HepG2 (cell line): ENCODE measurements around the gene DNASE2. TPM values are rescaled to one million over a fixed set of nuclear protein-coding genes. Genes with fewer than 3 reads are reported as not detected.

Experiments
- ARID4A ChIP-seq: sonication (generic); formaldehyde crosslinking; IDR thresholded peaks from 2 replicates; pipeline ENCODE4 v1.5.0; 2020; ENCODE audit warnings: mild to moderate bottlenecking, missing genetic modification reagents, borderline replicate concordance
- CBX2 ChIP-seq, 2 experiments: fragments of 200-600 bp in 1 of 2; sonication (generic); formaldehyde crosslinking in 1 of 2; IDR thresholded peaks; 2 replicates each; pipeline versions ENCODE4 v1.7.0 to v1.8.1; 2018 to 2022; ENCODE audit warnings: low read depth in 2 of 2, low read length in 1 of 2, mild to moderate bottlenecking in 1 of 2, missing genetic modification reagents in 1 of 2
- CERS6 ChIP-seq: sonication (generic); formaldehyde crosslinking; IDR thresholded peaks from 2 replicates; pipeline ENCODE4 v1.5.0; 2020; ENCODE audit warnings: missing genetic modification reagents
- GATAD1 ChIP-seq: IDR thresholded peaks from 2 replicates; pipeline ENCODE4 v1.6.1; 2016; ENCODE audit warnings: missing genetic modification reagents, missing compliant biosample characterization
- HHEX ChIP-seq: IDR thresholded peaks from 2 replicates; pipeline ENCODE4 v1.6.1; 2016; ENCODE audit warnings: control low read depth
- IRF1 ChIP-seq: sonication (generic); formaldehyde crosslinking; IDR thresholded peaks from 2 replicates; pipeline ENCODE4 v1.4.0; 2020; ENCODE audit warnings: low read depth, mild to moderate bottlenecking, missing genetic modification reagents
- MED13 ChIP-seq: sonication (generic); formaldehyde crosslinking; IDR thresholded peaks from 2 replicates; pipeline ENCODE4 v1.5.0; 2020; ENCODE audit warnings: missing genetic modification reagents
- MLX ChIP-seq: IDR thresholded peaks from 2 replicates; pipeline ENCODE4 v1.6.1; 2016
- MNT ChIP-seq: fragments of 450-650 bp; IDR thresholded peaks from 2 replicates; pipeline ENCODE4 v1.6.1; 2016
- RBM22 ChIP-seq: fragments of 200-400 bp; formaldehyde crosslinking; optimal IDR thresholded peaks from 2 replicates; pipeline ENCODE3; 2017; ENCODE audit warnings: mild to moderate bottlenecking, low read length, moderate library complexity
- TBX3 ChIP-seq: fragments of 450-650 bp; IDR thresholded peaks from 2 replicates; pipeline ENCODE4 v1.6.1; 2017; ENCODE audit warnings: antibody characterized with exemption, mild to moderate bottlenecking, inconsistent platforms, borderline replicate concordance
- THYN1 ChIP-seq: sonication (generic); formaldehyde crosslinking; IDR thresholded peaks from 2 replicates; pipeline ENCODE4 v1.8.1; 2023; ENCODE audit warnings: low read depth, mild to moderate bottlenecking, moderate library complexity, missing genetic modification reagents, borderline replicate concordance
- YY1 ChIP-seq: IDR thresholded peaks from 2 replicates; pipeline ENCODE4 v1.6.1; 2011; ENCODE audit warnings: low read length, low read depth, moderate library complexity, mild to moderate bottlenecking; ENCODE audit not compliant: insufficient read depth, insufficient replicate concordance
- ZMAT3 ChIP-seq: sonication (generic); formaldehyde crosslinking; conservative IDR thresholded peaks from 2 replicates; pipeline ENCODE4 v1.7.0; 2021; ENCODE audit warnings: missing genetic modification reagents
- ZNF124 ChIP-seq: sonication (generic); formaldehyde crosslinking; IDR thresholded peaks from 2 replicates; pipeline ENCODE4 v1.4.0; 2020; ENCODE audit warnings: missing genetic modification reagents
- ZNF224 ChIP-seq: sonication (generic); formaldehyde crosslinking; IDR thresholded peaks from 2 replicates; pipeline ENCODE4 v1.5.0; 2020; ENCODE audit warnings: mild to moderate bottlenecking, missing genetic modification reagents
- ZNF251 ChIP-seq: sonication (generic); formaldehyde crosslinking; IDR thresholded peaks from 2 replicates; pipeline ENCODE4 v1.9.0; 2021; ENCODE audit warnings: mild to moderate bottlenecking, missing genetic modification reagents
- ZNF720 ChIP-seq: sonication (generic); formaldehyde crosslinking; IDR thresholded peaks from 2 replicates; pipeline ENCODE4 v1.4.0; 2020; ENCODE audit warnings: missing genetic modification reagents
- ZNF781 ChIP-seq: sonication (generic); formaldehyde crosslinking; IDR thresholded peaks from 2 replicates; pipeline ENCODE4 v1.5.1; 2020; ENCODE audit warnings: borderline replicate concordance, mild to moderate bottlenecking, missing genetic modification reagents; ENCODE audit errors: not compliant biosample characterization
- polyA plus RNA-seq, 8 experiments: library from polyadenylated mRNA; depleted of rRNA in 3 of 8; stranded (reverse) in 7 of 8; unstranded in 1 of 8; fragments of >200 nt; fragmentation: Illumina TruSeq in 4 of 8; extraction: Trizol in 4 of 8; gene quantifications; 2 replicates each; pipeline versions ENCODE4 v1.2.1 to v1.2.3, GENCODE V29; 2011 to 2016; ENCODE audit warnings: low read depth in 4 of 8, missing spikeins in 1 of 8, mixed read lengths in 1 of 8; ENCODE audit not compliant: insufficient read depth in 1 of 8
- total RNA-seq, 5 experiments: library from RNA; depleted of rRNA; stranded (reverse); fragments of >200 nt; fragmentation: Illumina TruSeq; extraction: Trizol; gene quantifications; 2 replicates each; pipeline ENCODE4 v1.2.3, GENCODE V29; 2016; ENCODE audit warnings: low read depth in 1 of 5

Gene DNASE2
- total and polyA plus RNA-seq, 2 of the 13 experiments (the other 11 are each of a cell fraction or from before 2014, with no cell fraction given), result 7.5 to 16.2 TPM

GRCh38 chr19:12864721-12865715 lies 16.2 kb downstream of the DNASE2 start (continued):
- no peak for TF ChIP-seq HHEX (CRISPR knock-in tag)
- TF ChIP-seq MED13, result no peak
- 0 out of 2 replicates have a peak, but pooled peaks have one; percentile 12 for TF ChIP-seq MLX (CRISPR knock-in tag)
- TF ChIP-seq MNT, result 0 out of 2 replicates have a peak, but pooled peaks have one; percentile 5
- no peak for TF ChIP-seq TBX3
- TF ChIP-seq CBX2 (IDR thresholded peaks at IDR 0.05; ENCODE audit: low read depth, low read length), result no peak
- TF ChIP-seq CBX2 (CRISPR knock-in tag; IDR thresholded peaks at IDR 0.05; ENCODE audit: low read depth), result no peak
- TF ChIP-seq IRF1 (CRISPR knock-in tag), result no peak
- peak; percentile 50; the same call in 1 of the 2 replicates for TF ChIP-seq ARID4A (CRISPR knock-in tag)
- TF ChIP-seq GATAD1, result peak; percentile 55; the same call in 1 of the 2 replicates
- TF ChIP-seq RBM22, result no peak
- TF ChIP-seq YY1, result peak; percentile 35
- TF ChIP-seq ZMAT3 (CRISPR knock-in tag), result no peak
- TF ChIP-seq ZNF224 (CRISPR knock-in tag), result no peak
- TF ChIP-seq ZNF720, result no peak
- TF ChIP-seq THYN1 (CRISPR knock-in tag), result no peak
- TF ChIP-seq ZNF124, result no peak
- no peak for TF ChIP-seq ZNF251 (CRISPR knock-in tag)
- no peak for TF ChIP-seq CERS6 (CRISPR knock-in tag)
- peak; percentile 38 for TF ChIP-seq ZNF781 (CRISPR knock-in tag)
